HG02981 (cell line): ENCODE measurements around the gene CADM3.

Source experiments
- ATAC-seq: cut with Tn5 transposase; IDR thresholded peaks from one replicate; pipeline ENCODE4 v1.9.1; 2021; ENCODE audit warnings: mild to moderate bottlenecking, moderate library complexity; ENCODE audit not compliant: unreplicated experiment

CADM3 gene

GRCh38 chr1:159248311-159248710 is 76.9 kb downstream of the CADM3 start:
- ATAC-seq, result no peak

DNA sequence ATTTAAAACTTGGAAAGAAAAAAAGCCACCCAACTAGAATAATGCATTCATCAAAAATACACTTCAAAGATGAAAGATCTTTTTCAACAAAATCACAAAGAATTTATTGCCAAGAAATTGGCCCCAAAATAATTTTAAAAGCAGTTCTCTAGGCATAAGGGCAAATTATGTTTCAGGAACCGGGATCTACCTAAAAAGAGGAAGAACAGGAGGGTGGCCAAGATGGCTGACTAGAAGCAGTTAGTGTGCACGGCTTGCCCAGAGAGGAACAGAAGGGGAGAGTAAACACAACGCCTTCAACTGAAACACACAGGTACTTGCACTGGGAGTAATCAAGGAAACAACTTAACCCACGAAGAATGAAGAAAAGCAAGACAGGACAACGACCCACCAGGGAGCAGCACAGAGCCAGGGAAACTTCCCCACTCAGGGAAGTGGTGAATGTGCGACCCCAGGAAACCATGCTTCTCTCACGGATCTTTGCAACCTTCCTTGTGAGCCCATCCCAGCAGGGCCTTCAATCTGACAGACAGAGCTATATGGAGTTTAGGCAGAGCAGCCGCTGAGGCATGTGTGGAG is 79.3 kb downstream of the CADM3 start:
- ATAC-seq, result no peak
